ENCODE data around the gene PRORP.

DNA sequence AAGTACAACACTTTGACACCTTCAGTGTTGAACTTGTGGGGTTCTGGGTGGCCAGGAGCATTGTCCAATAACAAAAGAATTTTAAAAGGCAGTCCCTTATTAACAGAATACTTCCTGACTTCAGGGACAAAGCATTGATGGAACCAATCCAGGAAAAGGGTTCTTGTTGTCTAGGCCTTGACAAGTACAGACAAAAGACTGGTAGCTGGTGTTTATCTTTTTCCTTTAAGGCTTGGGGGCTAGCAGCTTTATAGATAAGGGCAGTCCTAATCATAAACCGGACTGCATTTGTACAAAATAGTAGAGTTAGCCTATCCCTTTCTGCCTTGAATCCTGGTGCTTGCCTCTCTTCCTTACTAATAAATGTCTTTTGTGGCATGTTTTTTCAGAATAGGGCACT lies 48.9 kb upstream of the PRORP start:
- TF ChIP-seq, protein P1, sequence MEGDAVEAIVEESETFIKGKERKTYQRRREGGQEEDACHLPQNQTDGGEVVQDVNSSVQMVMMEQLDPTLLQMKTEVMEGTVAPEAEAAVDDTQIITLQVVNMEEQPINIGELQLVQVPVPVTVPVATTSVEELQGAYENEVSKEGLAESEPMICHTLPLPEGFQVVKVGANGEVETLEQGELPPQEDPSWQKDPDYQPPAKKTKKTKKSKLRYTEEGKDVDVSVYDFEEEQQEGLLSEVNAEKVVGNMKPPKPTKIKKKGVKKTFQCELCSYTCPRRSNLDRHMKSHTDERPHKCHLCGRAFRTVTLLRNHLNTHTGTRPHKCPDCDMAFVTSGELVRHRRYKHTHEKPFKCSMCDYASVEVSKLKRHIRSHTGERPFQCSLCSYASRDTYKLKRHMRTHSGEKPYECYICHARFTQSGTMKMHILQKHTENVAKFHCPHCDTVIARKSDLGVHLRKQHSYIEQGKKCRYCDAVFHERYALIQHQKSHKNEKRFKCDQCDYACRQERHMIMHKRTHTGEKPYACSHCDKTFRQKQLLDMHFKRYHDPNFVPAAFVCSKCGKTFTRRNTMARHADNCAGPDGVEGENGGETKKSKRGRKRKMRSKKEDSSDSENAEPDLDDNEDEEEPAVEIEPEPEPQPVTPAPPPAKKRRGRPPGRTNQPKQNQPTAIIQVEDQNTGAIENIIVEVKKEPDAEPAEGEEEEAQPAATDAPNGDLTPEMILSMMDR (IDR thresholded peaks at IDR 0.05; ENCODE audit: extremely low read depth in 1 of 2, insufficient read depth in 1 of 2, low read depth in 1 of 2, low read length in 2 of 2) = no peak
- no peak for TF ChIP-seq POLR2A (IDR thresholded peaks at IDR 0.05; ENCODE audit: low read depth, low read length)
- no peak for TF ChIP-seq EZH2 (IDR thresholded peaks at IDR 0.05; ENCODE audit: borderline replicate concordance, low read depth, low read length, severe bottlenecking)
- no peak for TF ChIP-seq JUN (IDR thresholded peaks at IDR 0.05; ENCODE audit: borderline replicate concordance, insufficient read depth, insufficient read length, low read depth)
- TF ChIP-seq POLR2AphosphoS5 (IDR thresholded peaks at IDR 0.05; ENCODE audit: insufficient read depth, low read depth, low read length) = no peak
- TF ChIP-seq, protein P2, sequence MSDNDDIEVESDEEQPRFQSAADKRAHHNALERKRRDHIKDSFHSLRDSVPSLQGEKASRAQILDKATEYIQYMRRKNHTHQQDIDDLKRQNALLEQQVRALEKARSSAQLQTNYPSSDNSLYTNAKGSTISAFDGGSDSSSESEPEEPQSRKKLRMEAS (IDR thresholded peaks at IDR 0.05; ENCODE audit: insufficient read depth, insufficient read length) = no peak
- no peak for TF ChIP-seq GATA2 (IDR thresholded peaks at IDR 0.05; ENCODE audit: insufficient read depth, insufficient read length, low read depth, low read length)
- no peak for TF ChIP-seq FOS (IDR thresholded peaks at IDR 0.05; ENCODE audit: borderline replicate concordance, insufficient read depth, low read length)
